HEK293 (cell line): ENCODE results near the gene SIK3.

ENCODE experiments used
- GLI4 ChIP-seq: fragments of 450-650 bp; formaldehyde crosslinking; IDR thresholded peaks from 2 replicates; pipeline ENCODE4 v1.5.1; 2016; ENCODE audit warnings: missing biosample characterization, missing genetic modification characterization
- HOXA7 ChIP-seq: sonication (generic); formaldehyde crosslinking; IDR thresholded peaks from 2 replicates; pipeline ENCODE4 v1.8.1; 2022; ENCODE audit warnings: missing genetic modification reagents, borderline replicate concordance
- KLF7 ChIP-seq: fragments of 450-650 bp; formaldehyde crosslinking; IDR thresholded peaks from 2 replicates; pipeline ENCODE4 v1.5.1; 2016; ENCODE audit warnings: missing biosample characterization, missing genetic modification characterization, borderline replicate concordance
- SCRT1 ChIP-seq: fragments of 450-650 bp; formaldehyde crosslinking; IDR thresholded peaks from 2 replicates; pipeline ENCODE4 v1.5.1; 2016; ENCODE audit warnings: missing biosample characterization, missing genetic modification characterization, borderline replicate concordance
- ZBTB10 ChIP-seq: fragments of 450-650 bp; formaldehyde crosslinking; IDR thresholded peaks from 2 replicates; pipeline ENCODE4 v1.5.1; 2016; ENCODE audit warnings: missing biosample characterization, missing genetic modification characterization
- ZFP41 ChIP-seq: fragments of 450-650 bp; formaldehyde crosslinking; IDR thresholded peaks from 2 replicates; pipeline ENCODE4 v1.5.1; 2016; ENCODE audit warnings: missing biosample characterization, missing genetic modification characterization, borderline replicate concordance
- ZNF114 ChIP-seq: fragments of 450-650 bp; formaldehyde crosslinking; IDR thresholded peaks from 2 replicates; pipeline ENCODE4 v1.5.0; 2017; ENCODE audit warnings: missing biosample characterization, missing genetic modification characterization
- ZNF121 ChIP-seq: fragments of 450-650 bp; formaldehyde crosslinking; IDR thresholded peaks from 2 replicates; pipeline ENCODE4 v1.5.1; 2016; ENCODE audit warnings: missing biosample characterization, missing genetic modification characterization
- ZNF146 ChIP-seq: fragments of 450-650 bp; formaldehyde crosslinking; IDR thresholded peaks from 2 replicates; pipeline ENCODE4 v1.5.1; 2016; ENCODE audit warnings: missing biosample characterization, missing genetic modification characterization
- ZNF175 ChIP-seq: fragments of 450-650 bp; formaldehyde crosslinking; IDR thresholded peaks from 2 replicates; pipeline ENCODE4 v1.5.1; 2016; ENCODE audit warnings: missing biosample characterization, missing genetic modification characterization
- ZNF211 ChIP-seq: fragments of 450-650 bp; formaldehyde crosslinking; IDR thresholded peaks from 2 replicates; pipeline ENCODE4 v1.5.1; 2016; ENCODE audit warnings: low read depth, missing biosample characterization, missing genetic modification characterization
- ZNF214 ChIP-seq: fragments of 450-650 bp; formaldehyde crosslinking; IDR thresholded peaks from 2 replicates; pipeline ENCODE4 v1.5.1; 2017; ENCODE audit warnings: missing biosample characterization, mild to moderate bottlenecking, missing genetic modification characterization, borderline replicate concordance
- ZNF23 ChIP-seq: fragments of 450-650 bp; formaldehyde crosslinking; IDR thresholded peaks from 2 replicates; pipeline ENCODE4 v1.5.1; 2016; ENCODE audit warnings: missing biosample characterization, missing genetic modification characterization, borderline replicate concordance
- ZNF24 ChIP-seq: fragments of 450-650 bp; formaldehyde crosslinking; IDR thresholded peaks from 2 replicates; pipeline ENCODE4 v1.5.1; 2016; ENCODE audit warnings: missing biosample characterization, missing genetic modification characterization
- ZNF266 ChIP-seq: fragments of 450-650 bp; formaldehyde crosslinking; IDR thresholded peaks from 2 replicates; pipeline ENCODE4 v1.5.1; 2016; ENCODE audit warnings: missing biosample characterization, missing genetic modification characterization, low read depth
- ZNF274 ChIP-seq, 2 experiments: fragments of 200-500 bp in 1 of 2; fragments of 450-650 bp in 1 of 2; sonication (Bioruptor generic) in 1 of 2; formaldehyde crosslinking in 1 of 2; IDR thresholded peaks; 2 replicates each; pipeline versions ENCODE4 v1.5.1 to v1.6.1; 2014 to 2016; ENCODE audit warnings: borderline replicate concordance in 1 of 2, inconsistent platforms in 1 of 2, low read length in 1 of 2, missing biosample characterization in 1 of 2, missing genetic modification characterization in 1 of 2
- ZNF324 ChIP-seq: fragments of 450-650 bp; formaldehyde crosslinking; IDR thresholded peaks from 2 replicates; pipeline ENCODE4 v1.5.1; 2016; ENCODE audit warnings: missing biosample characterization, missing genetic modification characterization
- ZNF362 ChIP-seq: fragments of 450-650 bp; formaldehyde crosslinking; IDR thresholded peaks from 2 replicates; pipeline ENCODE4 v1.5.1; 2016; ENCODE audit warnings: missing biosample characterization, missing genetic modification characterization
- ZNF366 ChIP-seq: fragments of 450-650 bp; formaldehyde crosslinking; conservative IDR thresholded peaks from 2 replicates; pipeline ENCODE4 v1.5.1; 2016; ENCODE audit warnings: missing biosample characterization, missing genetic modification characterization
- ZNF555 ChIP-seq: fragments of 450-650 bp; formaldehyde crosslinking; conservative IDR thresholded peaks from 2 replicates; pipeline ENCODE4 v1.5.1; 2017; ENCODE audit warnings: missing biosample characterization, mild to moderate bottlenecking, missing genetic modification characterization, inconsistent platforms
- ZNF624 ChIP-seq: fragments of 450-650 bp; formaldehyde crosslinking; IDR thresholded peaks from 2 replicates; pipeline ENCODE4 v1.5.1; 2017; ENCODE audit warnings: missing biosample characterization, missing genetic modification characterization
- ZNF677 ChIP-seq: fragments of 450-650 bp; IDR thresholded peaks from 2 replicates; pipeline ENCODE4 v1.5.0; 2018; ENCODE audit warnings: missing biosample characterization, mild to moderate bottlenecking, missing genetic modification characterization, moderate library complexity
- ZNF692 ChIP-seq: fragments of 450-650 bp; formaldehyde crosslinking; IDR thresholded peaks from 2 replicates; pipeline ENCODE4 v1.5.1; 2016; ENCODE audit warnings: missing biosample characterization, missing genetic modification characterization
- ZNF701 ChIP-seq: fragments of 450-650 bp; formaldehyde crosslinking; IDR thresholded peaks from 2 replicates; pipeline ENCODE4 v1.5.1; 2016; ENCODE audit warnings: missing biosample characterization, missing genetic modification characterization
- ZNF837 ChIP-seq: fragments of 450-650 bp; formaldehyde crosslinking; IDR thresholded peaks from 2 replicates; pipeline ENCODE4 v1.5.1; 2016; ENCODE audit warnings: missing biosample characterization, missing genetic modification characterization
- ZSCAN4 ChIP-seq: fragments of 450-650 bp; formaldehyde crosslinking; IDR thresholded peaks from 2 replicates; pipeline ENCODE4 v1.5.1; 2017; ENCODE audit warnings: missing biosample characterization, missing genetic modification characterization
- TF ChIP-seq, protein P1 (sequence below): fragments of 450-650 bp; IDR thresholded peaks from 2 replicates; pipeline ENCODE4 v1.5.1; 2018; ENCODE audit warnings: missing biosample characterization, mild to moderate bottlenecking, missing genetic modification characterization
- TF ChIP-seq, protein P2 (sequence below): fragments of 450-650 bp; formaldehyde crosslinking; IDR thresholded peaks from 2 replicates; pipeline ENCODE4 v1.5.1; 2016; ENCODE audit warnings: missing biosample characterization, missing genetic modification characterization
- TF ChIP-seq, protein P3 (sequence below): fragments of 450-650 bp; formaldehyde crosslinking; IDR thresholded peaks from 2 replicates; pipeline ENCODE4 v1.5.1; 2016; ENCODE audit warnings: missing biosample characterization, missing genetic modification characterization, low read depth

Gene SIK3

GRCh38 chr11:117010808-117011540, 87.3 kb downstream of the SIK3 start (continued):
- TF ChIP-seq ZBTB10 (tag by site-specific recombination) (no peak), ZNF121 (tag by site-specific recombination) (no peak), ZNF274 (IDR thresholded peaks at IDR 0.05; ENCODE audit: low read length) (no peak), ZNF274 (tag by site-specific recombination; IDR thresholded peaks at IDR 0.05; ENCODE audit: borderline replicate concordance) (no peak), ZSCAN4 (tag by site-specific recombination) (no peak), ZNF214 (tag by site-specific recombination) (no peak), SCRT1 (no peak), ZNF837 (no peak), ZNF266 (no peak), GLI4 (tag by site-specific recombination) (no peak), ZNF175 (tag by site-specific recombination) (no peak), ZNF114 (tag by site-specific recombination) (no peak), ZNF701 (tag by site-specific recombination) (no peak), ZNF23 (tag by site-specific recombination) (no peak), ZNF624 (tag by site-specific recombination) (no peak), ZNF146 (no peak), ZFP41 (tag by site-specific recombination) (no peak), HOXA7 (CRISPR knock-in tag) (no peak), ZNF366 (tag by site-specific recombination) (peak; percentile 73), ZNF324 (tag by site-specific recombination) (no peak), ZNF692 (tag by site-specific recombination) (no peak), ZNF24 (tag by site-specific recombination) (peak; percentile 40; the same call in 1 of the 2 replicates), ZNF677 (tag by site-specific recombination) (no peak), ZNF362 (tag by site-specific recombination) (peak; percentile 14; the same call in 1 of the 2 replicates), KLF7 (tag by site-specific recombination) (no peak), ZNF555 (tag by site-specific recombination) (no peak), ZNF211 (no peak)
- TF ChIP-seq, protein P1, sequence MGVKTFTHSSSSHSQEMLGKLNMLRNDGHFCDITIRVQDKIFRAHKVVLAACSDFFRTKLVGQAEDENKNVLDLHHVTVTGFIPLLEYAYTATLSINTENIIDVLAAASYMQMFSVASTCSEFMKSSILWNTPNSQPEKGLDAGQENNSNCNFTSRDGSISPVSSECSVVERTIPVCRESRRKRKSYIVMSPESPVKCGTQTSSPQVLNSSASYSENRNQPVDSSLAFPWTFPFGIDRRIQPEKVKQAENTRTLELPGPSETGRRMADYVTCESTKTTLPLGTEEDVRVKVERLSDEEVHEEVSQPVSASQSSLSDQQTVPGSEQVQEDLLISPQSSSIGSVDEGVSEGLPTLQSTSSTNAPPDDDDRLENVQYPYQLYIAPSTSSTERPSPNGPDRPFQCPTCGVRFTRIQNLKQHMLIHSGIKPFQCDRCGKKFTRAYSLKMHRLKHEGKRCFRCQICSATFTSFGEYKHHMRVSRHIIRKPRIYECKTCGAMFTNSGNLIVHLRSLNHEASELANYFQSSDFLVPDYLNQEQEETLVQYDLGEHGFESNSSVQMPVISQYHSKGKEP (tag by site-specific recombination) = peak; percentile 96
- TF ChIP-seq, protein P2, sequence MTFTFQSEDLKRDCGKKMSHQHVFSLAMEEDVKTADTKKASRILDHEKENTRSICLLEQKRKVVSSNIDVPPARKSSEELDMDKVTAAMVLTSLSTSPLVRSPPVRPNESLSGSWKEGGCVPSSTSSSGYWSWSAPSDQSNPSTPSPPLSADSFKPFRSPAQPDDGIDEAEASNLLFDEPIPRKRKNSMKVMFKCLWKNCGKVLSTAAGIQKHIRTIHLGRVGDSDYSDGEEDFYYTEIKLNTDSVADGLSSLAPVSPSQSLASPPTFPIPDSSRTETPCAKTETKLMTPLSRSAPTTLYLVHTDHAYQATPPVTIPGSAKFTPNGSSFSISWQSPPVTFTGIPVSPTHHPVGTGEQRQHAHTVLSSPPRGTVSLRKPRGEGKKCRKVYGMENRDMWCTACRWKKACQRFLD = no peak
- TF ChIP-seq, protein P3, sequence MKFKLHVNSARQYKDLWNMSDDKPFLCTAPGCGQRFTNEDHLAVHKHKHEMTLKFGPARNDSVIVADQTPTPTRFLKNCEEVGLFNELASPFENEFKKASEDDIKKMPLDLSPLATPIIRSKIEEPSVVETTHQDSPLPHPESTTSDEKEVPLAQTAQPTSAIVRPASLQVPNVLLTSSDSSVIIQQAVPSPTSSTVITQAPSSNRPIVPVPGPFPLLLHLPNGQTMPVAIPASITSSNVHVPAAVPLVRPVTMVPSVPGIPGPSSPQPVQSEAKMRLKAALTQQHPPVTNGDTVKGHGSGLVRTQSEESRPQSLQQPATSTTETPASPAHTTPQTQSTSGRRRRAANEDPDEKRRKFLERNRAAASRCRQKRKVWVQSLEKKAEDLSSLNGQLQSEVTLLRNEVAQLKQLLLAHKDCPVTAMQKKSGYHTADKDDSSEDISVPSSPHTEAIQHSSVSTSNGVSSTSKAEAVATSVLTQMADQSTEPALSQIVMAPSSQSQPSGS = no peak
